IMR-90 (cell line): ENCODE results near the gene EPHA6. TPM values are rescaled to one million over a fixed set of nuclear protein-coding genes. Genes with fewer than 3 reads are reported as not detected.

ENCODE experiments used
- ATAC-seq: fragments of 200-7000 bp; cut with Tn5 transposase; 2 replicates; pipeline ENCODE4 v1.9.1; 2020; ENCODE audit warnings: low read depth, mild to moderate bottlenecking, moderate library complexity
- BruUV-seq: library from RNA; stranded (reverse); fragments of 400-500 nt; replicated peaks from 2 replicates; lab custom pipeline; 2021; lab: Mats Ljungman, UMichigan
- CTCF ChIA-PET: fragments of 300-600 bp; formaldehyde crosslinking; extraction: SDS; loops from one replicate; lab custom pipeline; 2021; ENCODE audit warnings: antibody characterized with exemption; lab: Yijun Ruan, JAX
- POLR2A ChIA-PET: fragments of 300-600 bp; sonication (Branson Sonifier 250); formaldehyde crosslinking; loops from one replicate; lab custom pipeline; 2022; ENCODE audit warnings: antibody characterized with exemption; ENCODE audit not compliant: unreplicated experiment; lab: Charles Lee
- DNase-seq: peaks from one replicate; pipeline ENCODE4 v3.0.0; 2013
- H2AFZ ChIP-seq: replicated peaks from 2 replicates; pipeline ENCODE3; 2013; ENCODE audit warnings: low read length, mild to moderate bottlenecking; ENCODE audit not compliant: poor library complexity
- H2AK5ac ChIP-seq: 2 replicates; pipeline ENCODE4 v1.6.1; 2013; ENCODE audit warnings: low read depth, low read length, inconsistent platforms
- H2AK9ac ChIP-seq: replicated peaks from 2 replicates; pipeline ENCODE3; 2013; ENCODE audit warnings: mild to moderate bottlenecking, low read depth, low read length, moderate library complexity; ENCODE audit not compliant: poor library complexity
- H2BK120ac ChIP-seq: 2 replicates; pipeline ENCODE4 v1.6.1; 2013; ENCODE audit warnings: low read depth, low read length, inconsistent platforms
- H2BK15ac ChIP-seq: 3 replicates; pipeline ENCODE4 v1.6.1; 2013; ENCODE audit warnings: low read depth, low read length, inconsistent platforms
- H2BK20ac ChIP-seq: 2 replicates; pipeline ENCODE4 v1.6.1; 2013; ENCODE audit warnings: low read depth, mild to moderate bottlenecking, inconsistent platforms, low read length, moderate library complexity
- H2BK5ac ChIP-seq: 2 replicates; pipeline ENCODE4 v1.6.1; 2013; ENCODE audit warnings: mild to moderate bottlenecking, low read depth, low read length, inconsistent platforms; ENCODE audit not compliant: poor library complexity, severe bottlenecking
- H3K14ac ChIP-seq: replicated peaks from 2 replicates; pipeline ENCODE4 v1.6.1; 2013; ENCODE audit warnings: low read depth, low read length, inconsistent platforms
- H3K18ac ChIP-seq: 2 replicates; pipeline ENCODE4 v1.6.1; 2013; ENCODE audit warnings: low read depth, low read length, control low read depth
- H3K23ac ChIP-seq: 2 replicates; pipeline ENCODE4 v1.6.1; 2013; ENCODE audit warnings: low read depth, low read length, inconsistent platforms
- H3K27ac ChIP-seq: 2 replicates; pipeline ENCODE4 v1.5.1; 2013; ENCODE audit warnings: mild to moderate bottlenecking, control low read depth, low read length; ENCODE audit not compliant: insufficient read depth
- H3K27me3 ChIP-seq: 2 replicates; pipeline ENCODE4 v1.6.1; 2013; ENCODE audit warnings: low read length; ENCODE audit not compliant: control insufficient read depth, insufficient read depth
- H3K36me3 ChIP-seq: 2 replicates; pipeline ENCODE4 v1.6.1; 2013; ENCODE audit warnings: low read length, mixed read lengths; ENCODE audit not compliant: control insufficient read depth, insufficient read depth
- H3K4ac ChIP-seq: 2 replicates; pipeline ENCODE4 v1.6.1; 2013; ENCODE audit warnings: low read depth, low read length, inconsistent platforms
- H3K4me1 ChIP-seq: 2 replicates; pipeline ENCODE4 v1.6.1; 2013; ENCODE audit warnings: low read length, mixed read lengths; ENCODE audit not compliant: control insufficient read depth, insufficient read depth
- H3K4me2 ChIP-seq: 2 replicates; pipeline ENCODE4 v1.6.1; 2013; ENCODE audit warnings: low read depth, mild to moderate bottlenecking, control low read depth, low read length, moderate library complexity
- H3K4me3 ChIP-seq: 2 replicates; pipeline ENCODE4 v1.5.1; 2013; ENCODE audit warnings: low read depth, mild to moderate bottlenecking, control low read depth, low read length, moderate library complexity; ENCODE audit not compliant: insufficient read depth
- H3K56ac ChIP-seq: 2 replicates; pipeline ENCODE4 v1.6.1; 2013; ENCODE audit warnings: low read length, inconsistent platforms; ENCODE audit not compliant: insufficient read depth; ENCODE audit errors: extremely low read depth
- H3K79me1 ChIP-seq, 2 experiments: 2 replicates each; pipeline ENCODE4 v1.6.1; 2013; ENCODE audit warnings: low read length in 2 of 2, inconsistent platforms in 1 of 2, low read depth in 1 of 2
- H3K9ac ChIP-seq: 2 replicates; pipeline ENCODE4 v1.6.1; 2013; ENCODE audit warnings: low read depth, low read length, control low read depth
- H3K9me1 ChIP-seq: 2 replicates; pipeline ENCODE4 v1.6.1; 2013; ENCODE audit warnings: low read length, inconsistent platforms; ENCODE audit not compliant: insufficient read depth
- H3K9me3 ChIP-seq: 2 replicates; pipeline ENCODE4 v1.6.1; 2013; ENCODE audit warnings: low read length; ENCODE audit not compliant: control insufficient read depth, insufficient read depth
- H4K20me1 ChIP-seq: 2 replicates; pipeline ENCODE4 v1.6.1; 2013; ENCODE audit warnings: low read length, inconsistent platforms; ENCODE audit not compliant: insufficient read depth
- H4K5ac ChIP-seq: 2 replicates; pipeline ENCODE4 v1.6.1; 2013; ENCODE audit warnings: mild to moderate bottlenecking, low read depth, low read length, control low read depth
- H4K8ac ChIP-seq, 2 experiments: 2 replicates each; pipeline ENCODE4 v1.6.1; 2013; ENCODE audit warnings: low read depth in 2 of 2, low read length in 2 of 2, control low read depth in 1 of 2, inconsistent platforms in 1 of 2
- H4K91ac ChIP-seq: 2 replicates; pipeline ENCODE4 v1.6.1; 2013; ENCODE audit warnings: low read depth, low read length, inconsistent platforms; ENCODE audit not compliant: insufficient read depth
- BHLHE40 ChIP-seq: fragments of 150-350 bp; IDR thresholded peaks from 2 replicates; pipeline ENCODE4 v1.6.1; 2016; ENCODE audit warnings: mild to moderate bottlenecking, low read depth, low read length
- CEBPB ChIP-seq: IDR thresholded peaks from 2 replicates; pipeline ENCODE4 v1.6.1; 2012; ENCODE audit warnings: low read depth, low read length, improper control_type of control experiment
- CHD1 ChIP-seq: IDR thresholded peaks from 2 replicates; pipeline ENCODE4 v1.6.1; 2012; ENCODE audit warnings: low read depth, low read length, improper control_type of control experiment
- CTCF ChIP-seq: conservative IDR thresholded peaks from 2 replicates; pipeline ENCODE4 v1.5.1; 2012; ENCODE audit warnings: mild to moderate bottlenecking, low read depth, low read length, improper control_type of control experiment
- ELK1 ChIP-seq: fragments of 150-350 bp; IDR thresholded peaks from 2 replicates; pipeline ENCODE4 v1.6.1; 2016; ENCODE audit warnings: low read depth, mild to moderate bottlenecking, low read length, moderate library complexity, borderline replicate concordance
- FOS ChIP-seq: fragments of 150-350 bp; IDR thresholded peaks from 2 replicates; pipeline ENCODE4 v1.6.1; 2016; ENCODE audit warnings: low read depth, low read length
- MAFK ChIP-seq: IDR thresholded peaks from 2 replicates; pipeline ENCODE4 v1.6.1; 2012; ENCODE audit warnings: low read depth, low read length, improper control_type of control experiment
- MAZ ChIP-seq: IDR thresholded peaks from 2 replicates; pipeline ENCODE4 v1.6.1; 2012; ENCODE audit warnings: low read depth, mild to moderate bottlenecking, low read length, improper control_type of control experiment, moderate library complexity, borderline replicate concordance
- MXI1 ChIP-seq: IDR thresholded peaks from 2 replicates; pipeline ENCODE4 v1.6.1; 2012; ENCODE audit warnings: low read depth, mild to moderate bottlenecking, low read length, moderate library complexity, borderline replicate concordance
- NFE2L2 ChIP-seq: fragments of 150-350 bp; IDR thresholded peaks from 2 replicates; pipeline ENCODE4 v1.6.1; 2016; ENCODE audit warnings: low read depth, mild to moderate bottlenecking, low read length
- POLR2A ChIP-seq: IDR thresholded peaks from 2 replicates; pipeline ENCODE4 v1.6.1; 2012; ENCODE audit warnings: mild to moderate bottlenecking, low read depth, low read length
- RAD21 ChIP-seq: IDR thresholded peaks from 2 replicates; pipeline ENCODE4 v1.6.1; 2012; ENCODE audit warnings: low read length, improper control_type of control experiment
- RCOR1 ChIP-seq: IDR thresholded peaks from 2 replicates; pipeline ENCODE4 v1.6.1; 2012; ENCODE audit warnings: mild to moderate bottlenecking, low read length, improper control_type of control experiment; ENCODE audit not compliant: insufficient replicate concordance
- RFX5 ChIP-seq: IDR thresholded peaks from 2 replicates; pipeline ENCODE4 v1.8.0; 2012; ENCODE audit warnings: low read depth, mild to moderate bottlenecking, low read length, moderate library complexity
- SMC3 ChIP-seq: fragments of 150-350 bp; IDR thresholded peaks from 2 replicates; pipeline ENCODE4 v1.6.1; 2016; ENCODE audit warnings: low read depth, mild to moderate bottlenecking, antibody characterized with exemption, low read length, moderate library complexity
- USF2 ChIP-seq: fragments of 150-350 bp; IDR thresholded peaks from 2 replicates; pipeline ENCODE4 v1.6.1; 2017; ENCODE audit warnings: mild to moderate bottlenecking, antibody characterized with exemption, low read length, low read depth
- WGBS, 2 experiments: methylation state at CpG; one replicate each; pipeline versions ENCODE4 v1.1.5 to v1.1.7; 2013; ENCODE audit warnings: missing lambda C conversion rate in 2 of 2; ENCODE audit not compliant: insufficient read length in 1 of 2; ENCODE audit errors: extremely low coverage in 2 of 2; 5-methylcytosine and 5-hydroxymethylcytosine counted together
- dilution Hi-C: fragments of 300-500 bp; cut with HindIII; formaldehyde crosslinking; loops from one replicate; pipeline ENCODE4 v1.14.3; 2018; ENCODE audit warnings: low sequenced_read_pairs; ENCODE audit not compliant: unreplicated experiment
- in situ Hi-C: fragments of 300-500 bp; cut with MboI; formaldehyde crosslinking; loops from 3 replicates; pipeline ENCODE4 v1.14.3; 2019; ENCODE audit warnings: low sequenced_read_pairs, inconsistent platforms, mixed read lengths
- intact Hi-C: fragments of 100-400 bp; cut with micrococcal nuclease; formaldehyde crosslinking; loops from 2 replicates; pipeline ENCODE4 v1.10.0; 2022
- polyA plus RNA-seq, 3 experiments: library from polyadenylated mRNA; depleted of rRNA; stranded (reverse); fragments of >200 nt; gene quantifications; 2 replicates each; pipeline ENCODE4 v1.2.3, GENCODE V29; 2012; ENCODE audit warnings: low replicate concordance in 1 of 3
- total RNA-seq: library from RNA; depleted of rRNA; stranded (reverse); fragments of >200 nt; gene quantifications from 2 replicates; pipeline ENCODE4 v1.2.3, GENCODE V29; 2012

The EPHA6 gene
- total and polyA plus RNA-seq, 2 of the 4 experiments (the other 2 are of a cell fraction), result not detected

GRCh38 chr3:97106652-97106989, 292.2 kb downstream of the EPHA6 start:
- no peak overlapping the region for H2AK9ac ChIP-seq
- no peak overlapping the region for H2BK5ac ChIP-seq
- H4K8ac ChIP-seq, result no peak overlapping the region
- no peaks in the 10 kb centered on the region for H3K79me1 ChIP-seq
- H3K23ac ChIP-seq, result no peak overlapping the region
- no peak for TF ChIP-seq ELK1
- TF ChIP-seq FOS, result no peak
- TF ChIP-seq NFE2L2, result no peak
- TF ChIP-seq CHD1, result no peak
- no peak for TF ChIP-seq BHLHE40
- no peak for TF ChIP-seq USF2
- no peak for TF ChIP-seq MXI1
- TF ChIP-seq CTCF, result no peak
- TF ChIP-seq MAFK, result no peak
- no peak for TF ChIP-seq RAD21
- no peak for TF ChIP-seq POLR2A
- no peak for TF ChIP-seq SMC3
- no peak for TF ChIP-seq RCOR1
- no peak for TF ChIP-seq MAZ
- TF ChIP-seq CEBPB, result no peak
- no peak for TF ChIP-seq RFX5
- no peaks in the 10 kb centered on the region for H3K27me3 ChIP-seq
- H2AK5ac ChIP-seq, result no peak overlapping the region
- no peak overlapping the region for H2BK120ac ChIP-seq
- no peak overlapping the region for H3K18ac ChIP-seq
- no peak for DNase-seq
- H2AFZ ChIP-seq, result no peak overlapping the region
- dilution Hi-C loops (no loop called here), in situ Hi-C loops (no loop called here), intact Hi-C loops (no loop called here)
- H3K4ac ChIP-seq, result no peak overlapping the region
- H3K36me3 ChIP-seq, result no peaks in the 10 kb centered on the region
- H4K20me1 ChIP-seq, result no peaks in the 10 kb centered on the region
- no CpG with 5 or more reads among the region's 4 CpGs for WGBS, 2 experiments
- no peak overlapping the region for H4K91ac ChIP-seq
- peaks cover 2% of the 10 kb centered on the region for H3K9me3 ChIP-seq
- ChIA-PET POLR2A (no interaction called here), CTCF (no interaction called here)
- H3K4me2 ChIP-seq, result no peak overlapping the region
- H4K5ac ChIP-seq, result no peak overlapping the region
- BruUV-seq, result no TSS peak
- no peak overlapping the region for H2BK15ac ChIP-seq
- H3K9me1 ChIP-seq, result no peaks in the 10 kb centered on the region
- no peak for ATAC-seq
- H2BK20ac ChIP-seq, result no peak overlapping the region
- no peak overlapping the region for H3K27ac ChIP-seq
- H3K9ac ChIP-seq, result no peak overlapping the region
- no peaks in the 10 kb centered on the region for H3K4me1 ChIP-seq
- no peak overlapping the region for H3K4me3 ChIP-seq
- H3K14ac ChIP-seq, result no peak overlapping the region
- H3K56ac ChIP-seq, result no peak overlapping the region
